Body of pancreas (tissue), 4 donors: ENCODE data around the gene CTSD.

Source experiments
- CTCF ChIP-seq, 7 experiments: fragments of 450-650 bp in 4 of 7; fragments of 200-600 bp in 3 of 7; sonication (generic) in 3 of 7; IDR thresholded peaks; one replicate each; pipeline ENCODE4 v1.5.1; 2016 to 2019; ENCODE audit warnings: antibody characterized with exemption in 7 of 7
- POLR2A ChIP-seq, 3 donors: fragments of 450-650 bp; IDR thresholded peaks; one replicate each; pipeline ENCODE4 v1.6.1; 2016; ENCODE audit warnings: antibody characterized with exemption in 3 of 3, mild to moderate bottlenecking in 2 of 3

GRCh38 chr11:1776331-1776851 is 12.7 kb upstream of the CTSD start:
- TF ChIP-seq CTCF (IDR thresholded peaks at IDR 0.05) (no peak), POLR2A (IDR thresholded peaks at IDR 0.05) (no peak)
